GM18505 (cell line): ENCODE results near the gene FGR.

Experiments used
- ATAC-seq: cut with Tn5 transposase; IDR thresholded peaks from one replicate; pipeline ENCODE4 v1.9.1; 2021; ENCODE audit not compliant: unreplicated experiment
- POLR2A ChIP-seq: IDR thresholded peaks from 4 replicates; pipeline ENCODE4 v1.6.1; 2011; ENCODE audit warnings: borderline replicate concordance; ENCODE audit not compliant: insufficient read depth, insufficient read length; ENCODE audit errors: extremely low read depth

FGR gene

DNA sequence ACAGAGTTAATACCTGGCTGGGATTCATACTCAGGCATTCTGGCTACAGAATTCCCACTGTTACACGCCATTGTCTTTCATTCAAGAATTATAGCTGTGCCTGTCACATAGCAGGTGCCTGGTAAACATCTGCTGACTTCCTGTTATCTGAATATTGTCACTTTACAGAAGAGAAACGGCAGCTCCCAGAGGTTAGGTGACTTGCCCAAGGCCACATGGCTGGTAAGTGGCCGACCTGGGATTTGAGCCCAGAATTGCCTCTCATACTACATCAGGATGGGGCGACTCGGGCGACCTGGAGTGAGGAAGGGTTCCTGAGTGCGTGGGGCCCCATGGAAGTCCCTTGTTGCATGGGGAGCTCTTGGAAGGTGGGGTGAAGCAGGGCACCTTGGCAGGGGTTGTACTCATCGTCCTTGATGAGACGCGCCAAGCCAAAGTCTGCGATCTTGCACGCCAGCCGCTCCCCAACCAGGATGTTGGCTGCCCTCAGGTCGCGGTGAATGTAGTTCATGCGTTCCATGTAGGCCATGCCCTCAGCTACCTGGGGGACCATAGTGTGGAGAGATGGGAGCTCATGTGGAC, 20.9 kb downstream of the FGR start:
- ATAC-seq = no peak
- no peak for TF ChIP-seq POLR2A

DNA sequence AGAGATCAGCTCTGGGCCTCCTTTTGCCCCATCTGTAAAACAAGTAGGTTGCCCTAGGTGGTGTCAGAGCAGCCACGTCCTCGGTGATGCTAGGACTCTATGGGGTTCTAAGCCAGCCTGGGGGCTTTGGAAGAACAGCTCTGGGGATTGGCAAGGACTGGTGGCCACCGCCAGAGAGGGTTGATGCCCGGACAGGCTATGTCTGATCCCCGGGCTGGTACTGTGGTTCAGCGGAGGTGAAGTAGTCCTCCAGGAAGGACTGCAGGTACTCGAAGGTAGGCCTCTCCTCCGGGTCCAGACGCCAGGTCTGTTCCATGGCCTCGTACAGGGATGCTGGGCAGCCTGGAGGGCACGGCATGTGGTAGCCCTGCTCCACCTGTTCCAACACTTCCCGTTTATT, 22.3 kb downstream of the FGR start:
- ATAC-seq = no peak

DNA sequence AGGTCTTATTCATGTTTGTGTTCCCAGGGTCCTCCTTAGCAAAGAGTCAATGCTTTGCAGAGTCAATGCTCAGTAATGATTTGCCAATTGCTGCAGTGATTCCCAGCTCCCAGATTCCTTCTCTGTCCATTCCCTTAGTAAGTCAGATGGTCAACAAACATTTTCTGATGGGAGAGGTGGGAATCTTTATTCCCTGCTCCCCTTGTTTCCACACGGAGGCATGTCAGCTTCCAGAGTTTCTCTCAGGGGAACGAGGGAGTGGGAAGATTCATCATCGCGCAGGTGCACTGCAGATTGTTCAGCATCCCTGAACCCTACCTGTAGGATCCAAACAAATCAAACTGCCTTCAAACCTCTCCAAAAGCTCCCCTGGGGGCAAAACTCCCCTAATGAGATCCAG, 23.5 kb downstream of the FGR start:
- ATAC-seq = no peak
- no peak for TF ChIP-seq POLR2A

More for the DNA sequence above, 22.3 kb downstream of the FGR start:
- no peak for TF ChIP-seq POLR2A

DNA sequence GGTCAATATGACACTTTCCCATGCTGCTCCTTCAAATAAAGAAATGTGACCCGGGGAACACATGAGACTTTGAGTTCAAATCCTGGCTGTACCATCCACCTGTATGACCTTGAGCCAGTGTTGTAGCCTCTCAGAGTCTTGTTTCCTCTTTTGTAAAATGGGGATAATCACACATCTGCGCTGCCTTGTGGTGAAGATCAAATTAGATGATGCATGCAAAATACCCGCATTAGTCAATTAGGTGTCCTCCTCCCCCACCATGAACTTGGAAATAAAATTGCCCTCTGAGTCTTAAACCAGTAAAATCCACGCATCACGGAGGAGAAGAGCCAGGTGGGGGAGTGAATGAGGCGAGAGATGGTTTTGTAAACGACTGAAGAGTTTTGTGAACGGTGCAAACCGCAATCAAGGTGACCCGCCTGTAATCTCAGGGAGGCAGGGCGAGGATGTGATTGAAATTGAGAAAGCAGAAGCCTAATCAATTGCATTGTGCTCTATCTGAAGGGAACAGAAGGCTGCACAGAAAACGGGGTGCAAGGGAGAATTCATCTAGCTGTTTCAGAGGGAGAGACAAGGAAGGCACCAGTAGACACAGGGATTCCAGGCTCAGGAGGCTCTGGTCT, 25.3 kb downstream of the FGR start:
- ATAC-seq = no peak
- TF ChIP-seq POLR2A = no peak

DNA sequence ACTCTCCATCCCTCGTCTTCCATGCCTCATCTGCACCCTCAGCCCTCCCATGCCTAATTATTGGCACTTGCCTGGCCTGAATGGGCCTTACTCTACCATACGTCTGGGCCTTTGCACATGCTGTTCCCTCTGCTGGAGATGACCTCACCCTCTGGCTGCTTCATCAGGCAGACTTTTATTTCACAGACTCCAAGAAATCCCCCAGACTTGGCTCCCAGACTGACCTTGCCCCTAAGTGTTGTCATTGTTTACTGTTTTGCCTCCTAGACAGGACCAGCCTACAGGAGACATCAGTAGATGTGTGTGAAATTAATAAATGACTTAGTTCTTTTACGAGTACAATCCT, 25.8 kb downstream of the FGR start:
- no peak for ATAC-seq

DNA sequence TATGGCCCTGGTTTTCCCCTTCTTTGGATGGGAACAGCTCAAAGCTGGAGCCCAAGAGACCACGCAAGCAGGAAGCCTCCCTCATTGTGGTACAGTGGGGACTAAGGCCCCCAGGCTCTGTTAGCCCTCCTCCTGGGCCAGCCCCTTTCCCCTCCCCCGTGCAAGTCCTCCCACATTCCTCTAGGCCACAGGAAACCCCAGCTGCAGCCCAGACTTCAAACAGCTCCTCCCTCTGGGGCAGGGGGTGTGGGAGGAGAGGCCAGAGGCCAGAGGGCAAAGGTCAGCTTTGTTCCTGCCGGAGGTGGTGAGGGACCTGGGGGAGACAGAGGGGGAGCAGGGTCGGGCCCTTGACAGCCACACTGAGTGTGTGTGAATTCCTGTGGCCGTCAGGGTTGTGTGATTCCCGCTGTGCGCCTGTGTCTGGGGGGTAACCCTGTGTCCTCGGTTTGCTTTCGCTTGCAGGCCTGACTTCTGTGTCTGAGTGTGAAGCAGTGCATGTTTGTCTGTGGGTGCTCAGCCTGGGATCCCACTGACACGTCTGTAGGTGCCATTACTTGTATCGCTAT, 27.7 kb downstream of the FGR start:
- no peak for TF ChIP-seq POLR2A
- ATAC-seq = no peak

More for the DNA sequence above, 25.8 kb downstream of the FGR start:
- no peak for TF ChIP-seq POLR2A

DNA sequence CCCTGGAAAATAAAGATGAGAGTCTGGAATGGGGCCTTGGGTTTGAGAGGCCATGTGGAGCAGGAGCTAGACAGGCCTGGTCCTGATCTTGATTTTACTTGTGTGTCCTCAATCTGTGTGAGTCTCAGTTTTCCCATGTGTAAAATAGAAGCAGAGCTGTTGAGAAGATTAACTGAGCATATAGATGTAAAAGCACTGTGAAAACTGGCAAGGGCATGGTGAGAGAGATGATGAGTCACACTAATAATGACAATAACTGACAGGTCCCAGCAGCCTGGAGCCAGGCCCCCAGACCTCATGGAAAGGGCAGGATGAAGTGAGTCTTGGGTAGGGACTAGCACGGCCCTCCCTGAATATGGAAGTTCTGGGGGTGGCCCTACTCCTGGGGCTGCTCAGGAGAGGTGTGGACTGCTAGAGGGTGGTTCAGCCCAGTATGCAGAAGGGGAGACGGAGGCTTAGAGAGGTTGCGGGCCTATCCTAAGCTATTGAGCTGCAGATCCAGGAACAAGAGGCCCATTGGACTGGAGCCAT, 28.2 kb downstream of the FGR start:
- no peak for TF ChIP-seq POLR2A
- no peak for ATAC-seq

DNA sequence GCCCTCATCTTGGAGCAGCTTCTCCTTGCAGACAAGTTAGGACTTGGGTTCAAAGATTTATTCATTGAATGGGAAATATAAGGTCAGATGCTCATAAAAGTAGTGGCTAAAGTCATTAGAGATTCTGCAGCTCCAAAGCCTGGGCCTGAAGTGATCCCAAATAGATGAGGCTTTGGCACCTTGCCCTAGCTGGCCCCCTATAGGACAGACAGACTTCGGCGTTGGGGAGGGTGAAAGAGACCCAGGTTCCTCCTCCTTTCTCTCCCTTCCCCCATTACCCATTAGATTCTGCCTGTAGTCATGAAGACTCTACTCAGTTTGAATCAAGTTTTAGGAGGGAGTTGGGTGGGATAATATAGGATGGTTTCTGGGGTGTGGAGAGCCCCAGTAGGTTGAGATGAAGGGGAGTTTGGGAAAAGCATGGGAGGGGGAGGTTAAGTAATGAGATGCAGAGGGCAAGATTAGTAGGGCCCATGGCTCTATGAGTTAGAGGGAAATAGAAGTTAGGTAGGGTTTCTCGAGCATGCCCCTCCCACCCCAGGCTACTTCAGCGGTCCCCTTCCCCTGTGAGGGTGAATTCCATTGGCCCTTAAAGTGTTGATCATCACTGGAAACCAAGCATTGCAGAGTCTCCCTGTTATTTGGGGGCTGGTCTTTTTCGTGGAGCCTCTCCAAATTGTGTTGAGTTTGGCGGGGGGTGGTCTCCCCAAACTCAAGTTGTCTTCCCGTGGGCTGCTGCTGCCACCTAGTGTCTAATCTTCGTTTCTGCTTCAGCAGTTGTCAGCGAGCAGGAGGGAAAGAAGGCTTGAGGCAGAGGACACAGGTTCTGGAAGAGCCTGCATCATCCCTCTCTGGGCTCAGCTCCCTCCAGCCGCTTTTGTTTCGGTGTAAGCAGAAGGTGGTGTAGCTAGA, 28.9 kb downstream of the FGR start:
- no peak for ATAC-seq
- no peak for TF ChIP-seq POLR2A

DNA sequence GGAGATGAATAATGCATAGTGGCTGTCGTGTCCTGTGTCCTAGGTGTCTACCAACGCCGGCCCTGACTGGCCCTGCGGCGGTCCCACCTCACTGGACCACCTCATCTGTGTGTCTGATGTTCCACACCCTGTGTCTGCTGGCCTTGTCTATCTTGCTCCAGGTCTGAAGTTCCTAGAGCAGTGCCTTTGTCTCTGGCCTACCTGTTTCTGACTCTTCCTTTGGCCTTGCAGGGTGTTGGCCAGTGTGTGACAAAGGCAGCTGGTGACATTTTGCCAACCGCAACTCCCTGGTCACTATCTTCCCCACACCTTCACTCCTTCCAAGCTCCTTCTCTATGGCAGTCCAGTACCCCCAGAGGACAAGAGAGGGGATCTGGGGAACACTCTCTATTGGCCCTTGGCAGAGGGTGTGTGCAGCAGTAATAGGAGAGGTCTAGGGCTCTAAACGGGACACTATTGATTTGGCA, 29.7 kb downstream of the FGR start:
- ATAC-seq = no peak
- TF ChIP-seq POLR2A = no peak

DNA sequence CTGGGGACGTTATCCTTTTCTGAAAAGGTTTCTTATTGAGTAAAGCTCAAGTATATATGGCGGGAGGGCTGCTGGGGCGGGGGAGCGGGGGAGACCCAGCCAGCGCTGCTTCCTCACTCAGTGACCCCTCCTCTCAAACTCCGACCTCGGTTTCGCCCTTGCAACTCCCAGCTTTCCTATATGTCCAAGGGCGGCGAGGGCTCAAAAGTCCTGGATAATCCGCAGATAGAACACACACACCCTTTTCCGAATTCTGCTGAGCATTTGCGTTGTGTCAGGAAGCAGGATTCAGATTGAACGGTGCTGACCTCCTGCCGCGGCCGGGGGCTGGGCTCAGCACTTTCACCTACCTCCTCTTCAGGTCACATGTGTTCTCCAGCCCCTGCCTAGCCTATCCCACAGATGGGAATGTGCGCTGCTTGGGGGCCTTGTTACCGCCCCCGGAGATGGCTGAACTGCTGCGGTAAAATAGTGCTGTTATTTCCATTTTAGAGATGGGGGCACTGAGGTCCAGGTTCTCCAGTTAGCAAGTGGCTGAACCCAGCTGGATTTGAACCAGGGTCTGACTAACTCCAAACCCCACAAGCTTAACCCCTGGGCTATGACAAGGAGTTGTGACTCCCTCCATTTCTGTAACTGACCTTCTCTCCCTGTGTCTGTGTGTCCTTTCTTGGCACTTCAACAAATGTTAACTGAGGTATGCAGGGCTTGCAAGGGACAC, 30.2 kb downstream of the FGR start:
- no peak for TF ChIP-seq POLR2A
- ATAC-seq = no peak

DNA sequence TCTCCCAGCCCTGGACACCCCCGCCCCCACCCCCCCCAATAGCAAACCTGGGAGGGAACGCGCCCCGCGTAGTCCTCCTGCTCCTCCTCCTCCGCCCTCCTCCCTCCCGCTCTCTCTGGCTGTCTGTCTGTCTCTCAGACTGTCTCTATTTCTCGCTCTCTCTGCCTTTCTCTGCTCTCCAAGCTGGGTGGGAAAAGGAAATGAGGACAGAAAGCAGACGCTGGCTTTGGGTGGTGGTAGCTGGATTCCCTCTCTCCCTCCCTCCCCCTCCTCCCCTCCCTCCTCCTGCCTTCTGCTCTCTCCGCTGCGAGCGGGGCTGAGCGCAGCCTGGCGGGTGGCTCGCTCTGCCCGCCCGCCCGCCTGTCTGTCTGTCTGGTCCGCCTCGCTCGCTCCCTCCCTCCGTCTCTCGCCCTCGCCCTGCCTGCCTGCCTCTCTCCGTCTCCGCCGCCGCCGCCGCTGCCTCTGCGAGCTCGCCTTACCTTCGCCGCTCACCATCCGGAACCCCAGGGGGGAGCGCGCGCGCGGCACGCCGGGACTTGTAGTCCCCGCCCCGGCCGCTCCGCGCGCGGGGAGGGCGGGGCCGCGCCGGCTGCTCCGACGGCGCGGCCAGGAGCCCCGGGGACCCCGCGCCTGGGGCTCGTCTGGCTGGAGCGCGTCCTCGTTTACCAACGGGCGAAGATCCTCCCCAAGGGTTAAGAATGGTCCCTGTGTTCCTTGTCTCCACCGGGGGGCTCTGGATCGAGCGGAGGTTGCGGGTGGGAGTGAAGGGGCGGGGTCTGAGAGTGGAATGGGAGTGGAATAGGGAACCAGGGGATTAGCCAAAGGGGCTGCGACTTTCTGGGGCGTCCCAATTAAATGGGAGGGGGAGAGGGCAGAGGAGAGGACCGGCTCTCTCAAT, 31.1 kb downstream of the FGR start, which contains the start of gene AHDC1:
AHDC1 (minus strand) TSS at position 464 of the 898 bp plus-strand sequence. CDS start 52,029 bp downstream, outside the sequence.
- peak; percentile 43 for ATAC-seq
- peak; percentile 72 for TF ChIP-seq POLR2A

DNA sequence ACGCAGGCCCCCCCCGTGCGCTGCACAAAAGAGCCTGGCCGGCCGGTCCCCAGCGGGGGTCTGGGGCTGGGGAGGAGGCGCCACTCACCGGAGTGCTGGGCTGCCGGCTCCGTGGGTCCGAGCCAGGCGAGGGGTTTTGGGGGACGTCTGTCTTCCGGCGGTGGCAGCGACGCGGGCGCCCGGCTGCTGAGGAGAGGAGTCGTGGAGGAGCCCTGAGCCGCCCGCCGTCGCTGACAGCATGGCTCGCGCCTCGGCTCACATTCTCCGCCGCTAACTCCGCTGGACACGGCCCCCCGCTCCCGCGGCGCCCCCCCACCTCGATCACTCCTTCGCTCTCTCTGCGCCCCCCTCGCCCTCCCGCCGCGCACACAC, 31.7 kb downstream of the FGR start:
- no peak for ATAC-seq
- TF ChIP-seq POLR2A = no peak
